Subcutaneous adipose tissue (tissue), 4 donors: ENCODE measurements around the gene NYNRIN. TPM values are rescaled to one million over a fixed set of nuclear protein-coding genes. Genes with fewer than 3 reads are reported as not detected.

Experiments
- total RNA-seq, 4 donors: library from RNA; depleted of rRNA; stranded (reverse); fragments of >200 nt; gene quantifications; one replicate each; pipeline ENCODE4 v1.1.0, GENCODE V29; 2016
- TF ChIP-seq, protein P1 (sequence below): fragments of 450-650 bp; IDR thresholded peaks from one replicate; pipeline ENCODE4 v1.5.1; 2016; ENCODE audit warnings: low read depth, mild to moderate bottlenecking, control low read depth, antibody characterized with exemption, moderate library complexity

Gene NYNRIN
- total RNA-seq, 4 donors from 2014 or later: 4.7 to 14.5 (median 7.8) TPM

DNA sequence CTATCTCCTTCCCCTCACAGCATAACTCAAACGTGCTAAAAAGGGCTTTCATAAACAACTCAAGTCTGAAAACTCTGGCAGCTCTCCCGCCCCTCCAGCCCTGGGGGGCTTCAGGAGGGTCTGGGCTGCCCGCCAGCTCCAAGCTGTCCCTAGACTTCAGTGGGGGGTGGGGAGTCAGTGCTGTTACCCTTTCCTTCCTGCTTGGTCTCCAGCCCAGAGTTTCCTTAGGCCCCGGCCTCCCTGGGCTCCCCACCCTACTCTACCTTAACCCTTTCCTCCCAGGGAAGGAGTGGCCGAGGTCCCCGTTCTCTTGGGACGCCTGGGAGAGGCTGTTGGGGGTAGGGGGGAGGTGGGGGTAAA, 530 bp upstream of the NYNRIN start:
- TF ChIP-seq, protein P1, sequence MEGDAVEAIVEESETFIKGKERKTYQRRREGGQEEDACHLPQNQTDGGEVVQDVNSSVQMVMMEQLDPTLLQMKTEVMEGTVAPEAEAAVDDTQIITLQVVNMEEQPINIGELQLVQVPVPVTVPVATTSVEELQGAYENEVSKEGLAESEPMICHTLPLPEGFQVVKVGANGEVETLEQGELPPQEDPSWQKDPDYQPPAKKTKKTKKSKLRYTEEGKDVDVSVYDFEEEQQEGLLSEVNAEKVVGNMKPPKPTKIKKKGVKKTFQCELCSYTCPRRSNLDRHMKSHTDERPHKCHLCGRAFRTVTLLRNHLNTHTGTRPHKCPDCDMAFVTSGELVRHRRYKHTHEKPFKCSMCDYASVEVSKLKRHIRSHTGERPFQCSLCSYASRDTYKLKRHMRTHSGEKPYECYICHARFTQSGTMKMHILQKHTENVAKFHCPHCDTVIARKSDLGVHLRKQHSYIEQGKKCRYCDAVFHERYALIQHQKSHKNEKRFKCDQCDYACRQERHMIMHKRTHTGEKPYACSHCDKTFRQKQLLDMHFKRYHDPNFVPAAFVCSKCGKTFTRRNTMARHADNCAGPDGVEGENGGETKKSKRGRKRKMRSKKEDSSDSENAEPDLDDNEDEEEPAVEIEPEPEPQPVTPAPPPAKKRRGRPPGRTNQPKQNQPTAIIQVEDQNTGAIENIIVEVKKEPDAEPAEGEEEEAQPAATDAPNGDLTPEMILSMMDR: no peak

GRCh38 chr14:24399447-24399822, 632 bp downstream of the NYNRIN start:
- TF ChIP-seq, protein P1: no peak

- TF ChIP-seq, protein P1: no peak
Measured at GRCh38 chr14:24399999-24400718, 1.4 kb downstream of the NYNRIN start.

DNA sequence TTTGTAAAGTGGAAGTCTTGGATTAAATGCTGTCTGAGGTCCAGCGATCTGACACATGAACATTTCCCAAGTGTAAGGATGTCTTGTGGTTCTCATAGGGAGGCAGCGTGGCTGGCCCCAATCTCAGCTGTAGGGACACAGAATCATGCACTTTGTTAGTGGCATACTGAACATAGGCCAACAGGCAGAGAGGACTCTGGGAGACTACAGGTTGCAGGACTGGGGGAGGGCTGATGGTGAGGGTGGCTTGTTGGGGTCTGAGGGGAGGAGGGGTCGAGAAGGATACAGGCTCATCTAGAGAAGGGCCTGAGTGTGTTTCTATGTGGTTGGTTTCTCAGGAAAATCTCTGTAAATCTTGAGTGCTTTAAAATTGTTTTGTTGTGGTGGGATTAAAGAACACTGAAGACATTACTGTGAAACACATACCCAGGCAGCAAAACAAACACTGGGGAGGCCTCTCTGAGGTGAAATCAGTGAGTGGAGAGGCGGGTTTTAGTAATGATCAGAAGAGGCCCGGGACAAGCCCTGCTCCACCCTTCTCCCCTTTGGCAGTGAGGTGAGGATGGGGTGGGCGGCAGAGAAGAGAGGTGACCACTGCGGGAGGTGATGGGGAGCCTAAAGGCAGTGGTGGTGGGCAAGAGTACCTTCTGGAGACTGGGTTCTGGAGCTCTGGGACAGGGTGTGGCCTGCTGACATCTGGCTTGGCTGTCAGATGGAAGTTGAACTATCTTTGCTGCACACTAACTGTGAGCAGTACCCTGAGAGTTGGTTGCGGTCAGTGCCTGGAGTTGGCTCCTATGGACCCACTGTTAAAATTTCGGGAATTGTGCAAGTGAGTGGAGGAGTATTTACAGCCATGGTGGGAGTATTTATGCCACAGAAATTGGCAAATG, 3.3 kb downstream of the NYNRIN start:
- TF ChIP-seq, protein P1: no peak

DNA sequence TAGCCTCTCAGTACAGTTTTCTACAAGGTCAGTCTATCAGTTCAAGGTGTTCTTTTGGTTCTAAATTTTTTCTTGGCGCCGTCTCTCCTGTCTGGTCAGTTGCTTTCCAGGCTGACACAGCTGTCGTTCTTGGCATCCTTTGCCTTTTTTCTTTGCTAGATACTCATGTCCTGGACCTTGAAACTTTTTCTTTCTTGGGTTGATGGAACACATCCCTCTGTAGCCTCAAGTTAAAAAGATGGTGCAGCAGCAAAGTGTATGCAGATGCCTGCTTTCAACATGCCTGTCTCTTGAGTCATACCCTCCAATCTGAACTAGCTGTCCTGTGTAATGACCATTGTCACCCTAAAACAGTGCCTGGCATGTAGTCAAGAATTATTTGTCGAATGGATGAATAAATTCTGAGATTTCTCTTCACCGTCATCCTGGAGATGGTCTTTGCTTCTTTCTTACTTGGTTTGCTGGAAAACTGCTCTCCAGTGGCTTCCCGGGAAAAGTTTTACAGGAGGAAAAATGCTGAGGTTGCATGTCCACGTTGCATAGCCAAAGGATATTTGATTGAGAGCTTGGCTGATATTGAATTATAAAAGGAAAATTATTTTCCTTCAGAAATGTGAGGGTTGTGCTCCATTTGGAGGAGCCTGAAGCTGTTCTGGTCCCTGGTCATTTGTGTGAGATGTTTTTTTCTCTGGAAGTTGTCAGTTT, 4.6 kb downstream of the NYNRIN start:
- TF ChIP-seq, protein P1: no peak

- TF ChIP-seq, protein P1: no peak
Measured at GRCh38 chr14:24404814-24405213, 6.0 kb downstream of the NYNRIN start.

- TF ChIP-seq, protein P1: no peak
Measured at GRCh38 chr14:24406416-24406815, 7.6 kb downstream of the NYNRIN start.
